Erythroblast (primary cell): ENCODE results near the gene DOK7.

Source experiments
- GATA1 ChIP-seq: IDR thresholded peaks from 2 replicates; pipeline ENCODE4 v1.6.1; 2011; ENCODE audit warnings: low read depth, mild to moderate bottlenecking, control low read depth, low read length, moderate library complexity
- POLR2A ChIP-seq: IDR thresholded peaks from 2 replicates; pipeline ENCODE4 v1.6.1; 2011; ENCODE audit warnings: mild to moderate bottlenecking, low read length

GRCh38 chr4:3518511-3518880, 55.4 kb downstream of the DOK7 start:
- TF ChIP-seq POLR2A (no peak), GATA1 (no peak)
